CD4-positive, alpha-beta T cell (primary cell): ENCODE results near the gene RPL37A. TPM values are rescaled to one million over a fixed set of nuclear protein-coding genes. Genes with fewer than 3 reads are reported as not detected.
A peak's percentile ranks its signal among the peaks of the same experiment; 100 is the strongest.

Experiments
- ATAC-seq: fragments of 200-7000 bp; cut with Tn5 transposase; one replicate; pipeline ENCODE4 v1.10.0; 2022; ENCODE audit warnings: mild to moderate bottlenecking; ENCODE audit not compliant: poor library complexity
- CTCF ChIA-PET: fragments of 350-600 bp; sonication (Branson Sonifier 250); formaldehyde crosslinking; loops from one replicate; lab custom pipeline; 2021; ENCODE audit warnings: antibody characterized with exemption, inconsistent platforms; lab: Charles Lee
- POLR2A ChIA-PET: fragments of 350-600 bp; sonication (Branson Sonifier 250); formaldehyde crosslinking; loops from one replicate; lab custom pipeline; 2021; ENCODE audit warnings: antibody characterized with exemption, inconsistent platforms; lab: Charles Lee
- DNase-seq, 14 experiments: peaks; one replicate each; pipeline ENCODE4 v3.0.0-alpha.2; 2013 to 2020; ENCODE audit warnings: mixed read lengths in 2 of 14
- H3K27ac ChIP-seq, 2 donors: one replicate each; pipeline versions ENCODE4 v1.5.1 to v1.7.0; 2013; ENCODE audit warnings: low read length in 2 of 2, low read depth in 1 of 2, mild to moderate bottlenecking in 1 of 2
- H3K27me3 ChIP-seq, 2 experiments: 1 replicate in 1 of 2; 2 replicates in 1 of 2; pipeline versions ENCODE4 v1.6.1 to v1.7.0; 2013; ENCODE audit warnings: low read length in 2 of 2, control low read depth in 1 of 2, mild to moderate bottlenecking in 1 of 2, moderate library complexity in 1 of 2; ENCODE audit not compliant: insufficient read depth in 2 of 2, control insufficient read depth in 1 of 2
- H3K36me3 ChIP-seq: one replicate; pipeline ENCODE4 v1.6.1; 2013; ENCODE audit warnings: low read length, control low read depth; ENCODE audit not compliant: insufficient read depth
- H3K4me1 ChIP-seq: one replicate; pipeline ENCODE4 v1.6.1; 2013; ENCODE audit warnings: low read length, control low read depth; ENCODE audit not compliant: insufficient read depth
- H3K4me3 ChIP-seq: one replicate; pipeline ENCODE4 v1.5.1; 2013; ENCODE audit warnings: mild to moderate bottlenecking, low read length, moderate library complexity
- H3K9me3 ChIP-seq, 2 experiments: 1 replicate in 1 of 2; 2 replicates in 1 of 2; pipeline versions ENCODE4 v1.6.1 to v1.7.0; 2013; ENCODE audit warnings: low read length in 2 of 2, mild to moderate bottlenecking in 2 of 2, control low read depth in 1 of 2, moderate library complexity in 1 of 2; ENCODE audit not compliant: control insufficient read depth in 1 of 2, insufficient read depth in 1 of 2
- H3K27ac Mint-ChIP-seq: one replicate; pipeline ENCODE4 v1.8.0; 2020; ENCODE audit warnings: mixed read lengths
- H3K27me3 Mint-ChIP-seq: one replicate; pipeline ENCODE4 v1.8.0; 2021; ENCODE audit warnings: mixed read lengths
- H3K36me3 Mint-ChIP-seq: one replicate; pipeline ENCODE4 v1.8.0; 2021; ENCODE audit warnings: low read depth, mixed read lengths
- H3K4me1 Mint-ChIP-seq: one replicate; pipeline ENCODE4 v1.8.0; 2021; ENCODE audit warnings: low read depth, mixed read lengths
- H3K4me3 Mint-ChIP-seq: one replicate; pipeline ENCODE4 v1.8.0; 2020; ENCODE audit warnings: mild to moderate bottlenecking, mixed read lengths
- H3K9me3 Mint-ChIP-seq: one replicate; pipeline ENCODE4 v1.8.0; 2020; ENCODE audit warnings: mixed read lengths
- CTCF ChIP-seq: fragments of 200-600 bp; IDR thresholded peaks from one replicate; pipeline ENCODE4 v1.8.0; 2022; ENCODE audit warnings: antibody characterized with exemption, mild to moderate bottlenecking
- intact Hi-C, 2 experiments: fragments of 100-400 bp; cut with DNase I in 1 of 2; cut with micrococcal nuclease in 1 of 2; formaldehyde crosslinking; loops; one replicate each; pipeline versions ENCODE4 v1.15.1 to v1.9.0; 2023 to 2025; cut with DNase I, micrococcal nuclease
- total RNA-seq, 174 experiments: library from RNA in 2 of 174; stranded (reverse) in 2 of 174; gene quantifications; one replicate each; pipeline ENCODE4 v1.2.3 and lab custom pipeline; 2021 to 2026

Gene RPL37A
- total RNA-seq, 2 experiments from 2014 or later: 4,138 to 4,142 TPM

- intact Hi-C loops: loop anchor here in 1 of 2 experiments (10.0 kb wide), 1 partner anchor 1687 kb away; no protein-coding TSS in a partner anchor
- peak overlapping the region; percentile 94 for H3K27ac Mint-ChIP-seq
- DNase-seq (no peak), ATAC-seq (no peak)
- Histone ChIP-seq H3K4me1 (peaks cover 27% of the 10 kb centered on the region), H3K4me3 (no peak overlapping the region), H3K9me3 (no peaks in the 10 kb centered on the region), H3K27ac (no peak overlapping the region), H3K36me3 (peaks cover 60% of the 10 kb centered on the region), H3K27me3 (no peaks in the 10 kb centered on the region)
- TF ChIP-seq CTCF: no peak
- no peaks in the 10 kb centered on the region for H3K27me3 Mint-ChIP-seq
- H3K9me3 Mint-ChIP-seq: no peaks in the 10 kb centered on the region
- no peak overlapping the region for H3K4me3 Mint-ChIP-seq
- peaks cover 66% of the 10 kb centered on the region for H3K4me1 Mint-ChIP-seq
- ChIA-PET CTCF (no interaction called here), POLR2A (interaction anchor here (0.7 kb wide), 1 partner anchor 280 kb away, joined by 3 read pairs; no protein-coding TSS in a partner anchor)
- peaks cover 83% of the 10 kb centered on the region for H3K36me3 Mint-ChIP-seq
These were observed 3.2 kb downstream of the RPL37A start for GRCh38 chr2:216501854-216502253.

DNA sequence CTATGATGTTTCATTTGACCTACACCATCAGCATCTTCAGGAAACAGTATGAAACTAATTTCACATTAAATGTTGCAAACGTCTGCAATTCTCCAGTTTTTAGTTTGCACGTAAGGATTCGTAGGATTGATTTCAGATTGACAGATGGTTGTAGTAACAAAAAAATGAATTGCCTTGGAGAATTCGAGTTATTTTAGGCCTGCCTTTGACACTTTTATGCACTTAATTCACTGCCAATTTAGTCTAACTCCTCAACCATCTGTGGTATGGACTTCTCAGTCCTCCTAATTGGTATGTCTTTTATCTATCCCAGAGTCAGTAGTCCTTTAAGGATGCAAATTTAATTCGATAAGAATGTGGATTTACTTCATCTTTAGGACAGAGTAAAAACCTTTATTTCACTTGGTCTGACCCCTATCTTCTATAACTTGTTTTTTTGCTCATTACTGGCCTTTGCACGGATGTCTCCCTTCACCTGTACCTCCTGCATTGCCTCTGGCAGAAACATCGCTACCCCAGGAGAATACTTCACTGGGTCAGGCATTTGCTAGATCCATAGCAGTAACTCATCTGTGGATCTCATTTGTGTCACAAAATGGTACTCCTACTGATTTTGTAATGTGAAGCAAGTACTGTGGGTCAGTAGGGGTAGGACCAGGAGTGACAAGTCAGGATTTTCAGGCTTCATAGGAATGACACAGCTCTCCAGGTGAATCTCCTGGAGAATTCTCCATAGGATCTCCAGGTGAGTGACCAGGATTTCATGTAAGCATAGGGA, 3.9 kb downstream of the RPL37A start:
- Histone ChIP-seq H3K36me3 (peaks cover 60% of the 10 kb centered on the region), H3K4me3 (no peak overlapping the region), H3K27me3 (no peaks in the 10 kb centered on the region), H3K27ac (no peak overlapping the region), H3K9me3 (no peaks in the 10 kb centered on the region), H3K4me1 (peaks cover 24% of the 10 kb centered on the region)
- TF ChIP-seq CTCF: no peak
- H3K4me3 Mint-ChIP-seq: no peak overlapping the region
- no peaks in the 10 kb centered on the region for H3K27me3 Mint-ChIP-seq
- H3K27ac Mint-ChIP-seq: peak overlapping the region; percentile 34
- peaks cover 83% of the 10 kb centered on the region for H3K36me3 Mint-ChIP-seq
- intact Hi-C loops: loop anchor here in 1 of 2 experiments (10.0 kb wide), 1 partner anchor 1688 kb away; no protein-coding TSS in a partner anchor
- no peak for DNase-seq
- no peak for ATAC-seq
- peaks cover 61% of the 10 kb centered on the region for H3K4me1 Mint-ChIP-seq
- ChIA-PET POLR2A (interaction anchor here (0.7 kb wide), 1 partner anchor 281 kb away, joined by 3 read pairs; no protein-coding TSS in a partner anchor), CTCF (no interaction called here)
- no peaks in the 10 kb centered on the region for H3K9me3 Mint-ChIP-seq

DNA sequence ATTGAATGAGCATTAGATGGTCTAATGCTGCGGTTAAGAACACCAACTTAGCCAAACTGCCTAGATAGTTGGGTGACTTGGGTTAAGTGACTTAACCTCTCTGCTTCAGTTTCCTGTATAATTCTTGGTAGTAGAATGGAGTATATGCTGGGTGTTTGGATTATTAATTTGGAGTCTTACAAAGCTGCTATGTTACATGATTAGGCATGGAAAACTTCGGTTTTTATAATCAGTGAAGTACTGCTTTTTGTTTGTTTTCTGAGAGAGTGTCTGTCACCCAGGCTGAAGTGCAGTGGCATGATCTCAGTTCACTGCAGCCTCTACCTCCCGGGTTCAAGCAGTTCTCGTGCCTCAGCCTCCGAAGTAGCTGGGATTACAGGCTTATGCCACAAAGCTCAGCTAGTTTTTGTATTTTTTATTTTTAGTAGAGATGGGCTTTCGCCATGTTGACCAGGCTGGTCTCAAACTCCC, 4.5 kb downstream of the RPL37A start:
- ChIA-PET CTCF (no interaction called here), POLR2A (no interaction called here)
- DNase-seq: no peak
- intact Hi-C loops: loop anchor here in 1 of 2 experiments (10.0 kb wide), 1 partner anchor 1688 kb away; no protein-coding TSS in a partner anchor
- Histone ChIP-seq H3K36me3 (peaks cover 60% of the 10 kb centered on the region), H3K27me3 (no peaks in the 10 kb centered on the region), H3K9me3 (no peaks in the 10 kb centered on the region), H3K4me3 (no peak overlapping the region), H3K4me1 (peaks cover 18% of the 10 kb centered on the region), H3K27ac (no peak overlapping the region)
- Mint-ChIP-seq H3K9me3 (no peaks in the 10 kb centered on the region), H3K27me3 (no peaks in the 10 kb centered on the region), H3K4me1 (peaks cover 55% of the 10 kb centered on the region), H3K4me3 (no peak overlapping the region), H3K27ac (no peak overlapping the region), H3K36me3 (peaks cover 83% of the 10 kb centered on the region)
- no peak for ATAC-seq
- TF ChIP-seq CTCF: no peak
